SK-N-MC (cell line): ENCODE data around the gene CDC42BPB.

Source experiments
- EZH2 ChIP-seq: fragments of 200-600 bp; sonication (generic); IDR thresholded peaks from one replicate; pipeline ENCODE4 v1.6.1; 2017; ENCODE audit warnings: antibody characterized with exemption
- POLR2AphosphoS5 ChIP-seq: IDR thresholded peaks from 2 replicates; pipeline ENCODE4 v1.6.1; 2012; ENCODE audit warnings: mild to moderate bottlenecking, low read depth, low read length, borderline replicate concordance

- TF ChIP-seq POLR2AphosphoS5 (no peak), EZH2 (no peak)
Observed at GRCh38 chr14:103071544-103072251, 14.3 kb upstream of the CDC42BPB start.
